GM18508 (cell line): ENCODE results near the gene GNAO1.
"Not testable (repeated sequence)": the region's sequence is repeated elsewhere in the genome, so short reads cannot be mapped to it uniquely, and the experiment has no call there.

Source experiments
- ATAC-seq: cut with Tn5 transposase; IDR thresholded peaks from one replicate; pipeline ENCODE4 v1.9.1; 2021; ENCODE audit warnings: moderate number of reproducible peaks; ENCODE audit not compliant: insufficient read depth, unreplicated experiment

Gene GNAO1

DNA sequence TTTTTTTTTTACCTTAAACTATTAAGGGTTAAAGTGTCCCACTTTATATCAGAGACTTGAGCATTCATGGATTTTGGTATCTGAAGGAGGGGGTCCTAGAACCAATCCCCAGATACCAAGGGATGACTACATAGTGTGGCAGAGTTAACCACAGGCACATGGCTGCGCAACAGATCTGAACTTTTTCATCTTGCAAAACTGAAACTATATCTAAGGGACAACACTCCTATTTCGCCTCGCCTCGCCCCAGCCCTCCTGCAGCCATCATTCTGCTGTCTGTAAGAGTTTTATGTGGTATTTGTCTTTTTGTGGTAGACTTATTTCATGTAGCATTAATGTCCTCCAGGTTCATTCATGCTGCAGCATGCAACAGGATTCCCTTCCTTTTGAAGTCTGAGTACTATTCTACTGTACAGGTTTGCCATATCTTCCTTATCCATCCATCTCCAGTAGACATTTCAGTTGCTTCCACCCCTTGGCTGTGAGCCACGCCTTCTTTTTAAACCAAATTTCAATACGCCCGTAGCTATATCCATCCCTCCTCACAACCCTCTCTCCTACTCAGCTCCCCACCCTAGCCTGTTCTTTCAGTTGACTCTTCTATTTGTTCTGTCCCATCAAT, 180.8 kb downstream of the GNAO1 start:
- no peak for ATAC-seq

DNA sequence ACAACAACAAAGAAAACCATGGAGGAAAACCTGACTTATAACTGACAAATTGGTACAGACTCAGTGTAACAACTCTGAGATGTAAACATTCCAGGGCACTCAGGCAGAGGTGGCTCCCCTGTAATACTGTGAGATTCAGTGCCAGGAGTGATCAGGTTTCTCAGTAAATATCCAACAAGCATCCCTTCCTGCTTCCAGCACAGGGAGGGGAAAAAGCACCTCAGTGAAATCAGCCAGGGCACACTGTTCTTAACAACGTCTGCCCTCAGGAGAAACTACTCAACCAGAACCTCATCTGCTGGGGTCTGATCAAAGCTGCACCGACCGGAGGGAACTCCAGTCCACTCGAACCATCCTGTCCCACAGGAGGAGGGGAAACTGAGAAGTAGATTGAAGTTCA, 181.7 kb downstream of the GNAO1 start:
- ATAC-seq = no peak

DNA sequence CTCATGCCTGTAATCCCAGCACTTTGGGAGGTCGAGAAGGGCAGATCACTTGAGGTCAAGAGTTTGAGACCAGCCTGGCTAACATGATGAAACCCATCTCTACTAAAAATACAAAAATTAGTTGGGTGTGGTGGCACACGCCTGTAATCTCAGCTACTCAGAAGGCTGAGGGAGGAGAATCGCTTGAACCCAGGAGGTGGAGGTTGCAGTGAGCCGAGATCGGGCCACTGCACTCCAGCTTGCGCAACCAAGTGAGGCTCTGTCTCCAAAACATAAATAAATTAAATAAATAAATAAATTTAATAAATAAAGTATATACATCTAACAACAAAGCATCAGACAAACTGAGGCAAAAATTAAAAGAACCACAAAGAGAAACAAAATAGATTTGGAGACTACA, 184.5 kb downstream of the GNAO1 start:
- ATAC-seq = not testable (repeated sequence)

DNA sequence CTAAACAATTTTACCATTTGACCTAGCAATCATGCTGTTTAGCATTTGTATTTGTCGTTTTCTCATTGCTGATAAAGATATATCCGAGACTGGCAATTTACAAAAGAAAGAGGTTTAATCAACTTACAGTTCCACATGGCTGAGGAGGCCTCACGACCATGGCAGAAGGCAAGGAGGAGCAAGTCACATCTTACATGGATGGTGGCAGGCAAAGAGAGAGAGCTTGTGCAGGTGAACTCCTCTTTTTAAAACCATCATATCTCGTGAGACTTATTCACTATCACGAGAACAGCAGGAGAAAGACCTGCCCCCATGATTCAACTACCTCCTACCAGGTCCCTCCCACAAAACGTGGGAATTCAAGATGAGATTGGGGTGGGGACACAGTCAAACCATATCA, 187.8 kb downstream of the GNAO1 start:
- not testable (repeated sequence) for ATAC-seq

GRCh38 chr16:56380778-56381485, 189.6 kb downstream of the GNAO1 start:
- ATAC-seq = not testable (repeated sequence)

DNA sequence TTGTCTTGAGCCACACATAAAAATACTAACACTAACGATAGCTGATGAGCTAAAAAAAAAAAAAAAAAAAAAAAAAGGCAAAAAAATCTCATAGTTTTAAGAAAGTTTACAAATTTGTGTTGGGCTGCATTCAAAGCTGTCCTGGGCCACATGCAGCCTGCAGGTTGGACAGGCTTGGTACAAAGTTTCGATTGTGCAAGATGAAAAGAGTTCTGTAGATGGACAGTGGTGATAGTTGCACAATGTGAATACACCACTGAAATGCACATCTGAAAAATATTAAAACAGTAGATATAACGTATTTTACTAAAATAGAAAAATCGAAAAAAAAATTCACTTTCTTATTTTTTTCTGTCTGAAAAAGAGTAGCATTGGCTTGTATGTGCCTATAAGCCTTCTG, 191.2 kb downstream of the GNAO1 start:
- ATAC-seq = no peak

GRCh38 chr16:56382901-56383355, 191.6 kb downstream of the GNAO1 start:
- ATAC-seq = no peak

DNA sequence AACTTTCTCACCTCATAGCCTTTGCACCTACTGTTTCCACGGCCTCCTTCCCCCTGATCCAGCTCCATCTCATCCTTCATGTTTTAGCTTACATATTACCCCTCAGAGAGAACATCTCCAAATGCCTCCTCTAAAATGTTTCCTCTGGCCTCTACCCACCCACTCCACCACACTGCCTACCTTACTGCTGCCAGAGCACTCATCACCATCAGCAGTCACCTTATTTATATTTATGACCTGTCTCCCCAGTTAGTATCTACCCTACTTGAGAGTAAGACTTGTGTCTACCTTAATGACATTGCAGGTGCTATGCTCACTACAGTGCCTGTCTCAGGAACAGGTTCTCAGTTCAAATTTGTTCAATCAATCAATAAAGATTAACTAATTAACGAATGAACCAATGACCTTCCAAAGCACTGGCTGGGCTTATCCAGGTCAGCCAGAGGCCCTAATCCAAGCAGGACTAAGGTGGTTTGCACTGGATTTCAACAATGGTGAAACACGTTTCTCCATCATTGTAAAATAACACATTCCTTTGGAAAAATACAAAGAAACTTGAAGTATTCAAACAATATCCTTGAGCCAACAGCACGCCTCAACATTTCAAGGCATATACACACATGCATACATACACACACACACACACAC, 192.9 kb downstream of the GNAO1 start:
- no peak for ATAC-seq

DNA sequence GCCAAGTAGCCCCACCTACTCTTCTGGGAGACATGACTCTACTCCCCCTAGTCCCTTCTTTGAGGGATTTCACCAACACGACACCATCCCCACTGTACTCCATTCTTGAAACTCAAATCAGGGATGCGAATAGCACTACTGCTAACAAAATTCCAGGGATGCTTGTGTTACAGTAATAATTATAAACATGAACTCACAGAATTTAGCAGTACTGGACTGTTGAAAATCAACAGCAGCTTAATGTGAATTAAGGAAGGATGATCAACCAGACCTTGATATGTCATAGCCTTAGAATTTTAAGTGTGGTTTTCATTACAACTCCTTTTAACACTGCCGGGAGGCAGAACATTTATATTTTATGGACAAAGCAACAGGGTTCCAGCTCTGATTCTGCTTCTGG, 196.1 kb downstream of the GNAO1 start:
- no peak for ATAC-seq

GRCh38 chr16:56388209-56388608, 196.9 kb downstream of the GNAO1 start:
- ATAC-seq = no peak

- no peak for ATAC-seq
Observed at GRCh38 chr16:56389554-56389953, 198.3 kb downstream of the GNAO1 start.

GRCh38 chr16:56396724-56397123, 205.4 kb downstream of the GNAO1 start:
- ATAC-seq = not testable (repeated sequence)

- no peak for ATAC-seq
Observed at GRCh38 chr16:56399047-56399446, 207.8 kb downstream of the GNAO1 start.

GRCh38 chr16:56399486-56399885, 208.2 kb downstream of the GNAO1 start:
- no peak for ATAC-seq

DNA sequence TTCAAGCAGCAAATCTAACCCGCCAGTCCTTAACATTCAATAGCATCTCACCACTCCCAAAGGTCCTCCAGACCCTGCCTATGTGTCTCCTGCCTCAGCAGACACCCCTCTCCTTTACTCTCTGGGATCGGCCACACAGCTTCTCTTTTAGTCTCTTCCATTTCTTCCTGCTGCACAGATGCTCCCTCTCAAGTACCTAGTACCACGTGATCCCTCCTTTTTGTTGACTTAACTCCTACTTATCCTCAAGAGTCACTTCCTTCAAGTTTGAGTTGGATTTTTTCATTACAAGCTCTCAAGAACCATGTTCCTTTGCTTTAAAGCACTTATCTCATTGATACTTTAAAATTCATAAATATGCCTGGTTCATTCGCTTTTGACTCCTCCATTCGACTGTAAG, 209.2 kb downstream of the GNAO1 start:
- ATAC-seq = no peak

DNA sequence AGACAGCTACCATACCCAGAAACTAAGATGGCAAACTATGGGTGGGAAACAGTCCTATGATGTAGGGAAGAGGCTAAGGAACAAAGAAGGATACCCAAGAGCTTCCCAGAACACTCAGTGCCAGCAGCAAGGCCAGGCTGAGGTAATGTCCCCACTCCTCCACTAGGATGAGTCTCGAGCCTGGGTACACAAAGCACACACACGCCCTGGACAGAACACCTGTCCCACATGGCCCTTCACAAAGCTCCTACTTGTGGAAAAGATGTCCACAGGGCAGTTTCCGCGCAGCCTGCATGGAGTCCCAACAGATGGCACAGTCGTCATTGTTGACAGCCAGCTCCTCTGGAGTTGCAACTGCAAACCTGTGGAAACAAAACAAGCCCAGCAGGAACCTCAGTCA, 210.2 kb downstream of the GNAO1 start:
- ATAC-seq = no peak

DNA sequence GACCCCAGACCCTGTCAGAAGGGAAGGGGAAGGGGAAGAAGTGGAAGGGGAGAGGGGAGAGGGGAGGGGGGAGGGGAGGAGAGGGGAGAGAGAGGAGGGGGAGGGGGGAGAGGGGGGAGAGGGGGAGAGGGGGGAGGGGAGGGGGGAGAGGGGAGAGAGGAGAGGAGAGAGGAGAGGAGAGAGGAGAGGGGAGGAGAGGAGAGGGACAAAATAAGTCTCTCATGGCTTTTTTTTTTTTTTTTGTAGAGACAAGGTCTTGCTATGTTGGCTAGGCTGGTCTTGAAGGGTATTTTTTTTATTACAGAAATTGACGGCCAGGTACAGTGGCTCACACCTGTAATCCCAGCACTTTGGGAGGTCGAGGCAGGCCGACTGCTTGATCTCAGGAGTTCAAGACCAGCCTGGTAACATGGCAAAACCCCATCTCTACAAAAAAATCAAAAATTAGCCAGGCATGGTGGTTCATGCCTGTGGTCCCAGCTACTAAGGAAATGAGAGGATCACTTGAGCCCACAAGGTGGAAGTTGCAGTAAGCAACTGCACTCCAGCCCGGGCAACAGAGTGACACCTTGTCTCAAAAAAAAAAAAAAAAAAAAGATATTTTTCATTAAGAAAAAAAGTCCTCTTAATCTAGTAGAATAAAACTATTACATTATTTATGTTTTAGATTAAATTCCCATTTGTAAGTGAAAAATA, 214.8 kb downstream of the GNAO1 start:
- no peak for ATAC-seq
